Peyer's patch (tissue), 4 donors: ENCODE results near the gene PKD2L1.

Experiments
- CTCF ChIP-seq, 6 experiments: fragments of 450-650 bp in 4 of 6; fragments of 200-600 bp in 2 of 6; sonication (generic) in 1 of 6; IDR thresholded peaks; one replicate each; pipeline ENCODE4 v1.5.1; 2017 to 2019; ENCODE audit warnings: antibody characterized with exemption in 6 of 6, mild to moderate bottlenecking in 3 of 6, moderate library complexity in 1 of 6
- POLR2A ChIP-seq, 2 donors: fragments of 450-650 bp; IDR thresholded peaks; one replicate each; pipeline ENCODE4 v1.5.1; 2017; ENCODE audit warnings: antibody characterized with exemption in 2 of 2, mild to moderate bottlenecking in 2 of 2, moderate library complexity in 2 of 2

- no peak for TF ChIP-seq CTCF (IDR thresholded peaks at IDR 0.05)
- no peak for TF ChIP-seq POLR2A (IDR thresholded peaks at IDR 0.05)
Measured at GRCh38 chr10:100304414-100304813, 25.6 kb downstream of the PKD2L1 start.
